ENCODE data around the gene SIRT2. TPM values are rescaled to one million over a fixed set of nuclear protein-coding genes. Genes with fewer than 3 reads are reported as not detected.
"Not testable (repeated sequence)": the region's sequence is repeated elsewhere in the genome, so short reads cannot be mapped to it uniquely, and the experiment has no call there.

Gene SIRT2
- total and polyA plus RNA-seq, 12 donors, result 46.3 to 103 (median 72.6) TPM

DNA sequence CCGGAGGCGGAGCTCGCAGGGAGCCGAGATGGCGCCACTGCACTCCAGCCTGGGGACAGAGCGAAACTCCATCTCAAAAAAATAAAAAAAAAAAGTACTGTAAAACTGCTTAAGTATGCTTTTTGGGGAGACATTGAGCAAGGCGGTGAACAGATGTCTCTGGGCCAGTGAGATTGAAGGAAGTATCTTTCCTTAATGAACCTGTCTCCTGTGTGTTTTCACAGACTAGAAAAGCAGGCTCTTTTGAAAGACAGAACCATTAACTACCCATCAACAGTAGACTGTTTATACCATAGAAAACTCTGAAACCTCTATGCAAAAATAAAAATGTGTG is 66.4 kb downstream of the SIRT2 start:
- Histone ChIP-seq H3K27me3 (no peaks in the 10 kb centered on the region), H3K4me1 (peaks cover 4 to 40% (median 25%) of the 10 kb centered on the region in 9 donors), H3K27ac (peak overlapping the region in 7 of 10 donors; percentile 77 to 99 (median 93)), H3K4me3 (no peak overlapping the region), H3K36me3 (peaks cover 0 to 63% (median 39%) of the 10 kb centered on the region in 9 donors), H3K9me3 (no peaks in the 10 kb centered on the region)
- TF ChIP-seq, protein P1, sequence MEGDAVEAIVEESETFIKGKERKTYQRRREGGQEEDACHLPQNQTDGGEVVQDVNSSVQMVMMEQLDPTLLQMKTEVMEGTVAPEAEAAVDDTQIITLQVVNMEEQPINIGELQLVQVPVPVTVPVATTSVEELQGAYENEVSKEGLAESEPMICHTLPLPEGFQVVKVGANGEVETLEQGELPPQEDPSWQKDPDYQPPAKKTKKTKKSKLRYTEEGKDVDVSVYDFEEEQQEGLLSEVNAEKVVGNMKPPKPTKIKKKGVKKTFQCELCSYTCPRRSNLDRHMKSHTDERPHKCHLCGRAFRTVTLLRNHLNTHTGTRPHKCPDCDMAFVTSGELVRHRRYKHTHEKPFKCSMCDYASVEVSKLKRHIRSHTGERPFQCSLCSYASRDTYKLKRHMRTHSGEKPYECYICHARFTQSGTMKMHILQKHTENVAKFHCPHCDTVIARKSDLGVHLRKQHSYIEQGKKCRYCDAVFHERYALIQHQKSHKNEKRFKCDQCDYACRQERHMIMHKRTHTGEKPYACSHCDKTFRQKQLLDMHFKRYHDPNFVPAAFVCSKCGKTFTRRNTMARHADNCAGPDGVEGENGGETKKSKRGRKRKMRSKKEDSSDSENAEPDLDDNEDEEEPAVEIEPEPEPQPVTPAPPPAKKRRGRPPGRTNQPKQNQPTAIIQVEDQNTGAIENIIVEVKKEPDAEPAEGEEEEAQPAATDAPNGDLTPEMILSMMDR (IDR thresholded peaks at IDR 0.05), result no peak
- WGBS, 2 donors, result 93% methylated on average over 7 of the region's 7 CpGs
- intact Hi-C loops (cut with DNase I), result loop anchor here in 5 of 10 donors (5.0 to 10.0 kb wide), 5 partner anchors 108 to 198 kb away; partner anchors contain the start of gene ACTN4 (in 2 of the 5)
- ATAC-seq, result no peak
- DNase-seq, result no peak

DNA sequence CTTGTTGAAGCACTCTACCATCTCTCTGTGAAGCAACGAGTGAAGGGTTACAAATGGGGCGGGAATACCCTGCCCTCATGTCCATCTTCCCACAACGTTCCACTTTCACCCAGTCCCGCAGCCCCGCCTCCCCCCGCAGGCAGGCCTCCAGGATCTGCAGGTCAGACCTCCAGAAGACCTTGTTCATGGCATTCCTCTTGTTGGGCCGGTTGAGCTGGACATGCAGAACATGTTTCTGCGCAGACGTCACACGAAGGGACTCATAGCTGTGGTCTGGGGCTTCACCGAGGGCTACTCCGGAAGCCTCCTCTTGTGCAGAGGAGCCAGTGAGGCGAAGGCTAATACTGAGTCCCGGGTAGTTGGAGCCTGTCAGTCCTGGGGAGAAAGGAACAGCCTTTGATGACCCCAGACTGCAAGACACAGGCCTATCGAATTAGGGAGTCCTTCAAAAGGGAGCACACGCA is 68.2 kb downstream of the SIRT2 start:
- DNase-seq (peak; percentile 54 to 75), ATAC-seq (peak; percentile 35 to 67 (median 62))
- Histone ChIP-seq H3K27ac (peak overlapping the region; percentile 86 to 99 (median 94)), H3K4me3 (peak overlapping the region; percentile 64 to 92 (median 74)), H3K36me3 (peaks cover 0 to 60% (median 30%) of the 10 kb centered on the region in 9 donors), H3K27me3 (no peaks in the 10 kb centered on the region), H3K9me3 (no peaks in the 10 kb centered on the region), H3K4me1 (peaks cover 8 to 55% (median 40%) of the 10 kb centered on the region in 9 donors)
- 3 to 4% methylated on average over 16 of the region's 16 CpGs for WGBS, 2 donors
- TF ChIP-seq, protein P1 (IDR thresholded peaks at IDR 0.05), result no peak
- intact Hi-C loops (cut with DNase I), result loop anchor here in 6 of 10 donors (1.0 to 10.0 kb wide), 7 partner anchors 18 to 196 kb away; partner anchors contain the start of genes ACTN4 (in 2 of the 6) and HNRNPL (in 1 of the 6)

DNA sequence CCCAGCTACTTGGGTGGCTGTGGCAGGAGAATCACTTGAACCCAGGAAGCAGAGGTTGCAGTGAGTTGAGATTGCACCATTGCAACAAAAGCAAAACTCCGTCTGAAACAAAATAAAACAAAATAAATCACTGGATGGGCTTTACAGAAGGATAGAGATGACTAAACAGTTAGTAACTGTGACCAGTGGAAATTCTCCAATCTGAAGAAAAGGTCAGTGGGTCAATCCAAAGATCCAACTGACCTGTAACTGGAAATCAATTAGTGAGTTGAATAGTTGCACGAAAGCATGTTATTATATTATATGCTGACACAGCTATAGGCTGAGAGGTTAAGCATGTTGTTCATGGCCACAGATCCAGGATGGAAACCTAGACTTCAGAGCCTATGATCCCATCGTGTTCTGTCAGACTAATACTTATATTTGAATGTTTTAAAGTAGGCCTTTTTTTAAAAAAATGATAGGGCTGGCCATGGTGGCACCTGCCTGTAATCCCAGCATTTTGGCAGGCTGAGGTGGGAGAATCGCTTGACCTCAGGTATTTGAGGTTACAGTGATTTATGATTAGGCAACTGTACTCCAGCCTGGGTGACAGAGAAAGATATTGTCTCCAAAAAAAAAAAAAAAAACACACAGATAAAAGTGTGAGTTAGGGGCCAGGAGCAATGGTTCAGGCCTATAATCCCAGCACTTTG is 69.2 kb downstream of the SIRT2 start:
- no peak for DNase-seq
- Histone ChIP-seq H3K9me3 (no peaks in the 10 kb centered on the region), H3K27ac (peak overlapping the region in 8 of 10 donors; percentile 5 to 99 (median 94)), H3K36me3 (peaks cover 0 to 60% (median 27%) of the 10 kb centered on the region in 9 donors), H3K4me1 (peaks cover 8 to 55% (median 40%) of the 10 kb centered on the region in 9 donors), H3K4me3 (peak overlapping the region in 5 of 10 donors; percentile 64 to 79 (median 74)), H3K27me3 (no peaks in the 10 kb centered on the region)
- TF ChIP-seq, protein P1 (IDR thresholded peaks at IDR 0.05), result no peak
- no peak for ATAC-seq
- 83 to 85% methylated on average over 4 of the region's 4 CpGs for WGBS, 2 donors
- intact Hi-C loops (cut with DNase I), result loop anchor here in 5 of 10 donors (2.0 to 10.0 kb wide), 6 partner anchors 19 to 195 kb away; partner anchors contain the start of genes ACTN4 (in 2 of the 5) and HNRNPL (in 1 of the 5)

DNA sequence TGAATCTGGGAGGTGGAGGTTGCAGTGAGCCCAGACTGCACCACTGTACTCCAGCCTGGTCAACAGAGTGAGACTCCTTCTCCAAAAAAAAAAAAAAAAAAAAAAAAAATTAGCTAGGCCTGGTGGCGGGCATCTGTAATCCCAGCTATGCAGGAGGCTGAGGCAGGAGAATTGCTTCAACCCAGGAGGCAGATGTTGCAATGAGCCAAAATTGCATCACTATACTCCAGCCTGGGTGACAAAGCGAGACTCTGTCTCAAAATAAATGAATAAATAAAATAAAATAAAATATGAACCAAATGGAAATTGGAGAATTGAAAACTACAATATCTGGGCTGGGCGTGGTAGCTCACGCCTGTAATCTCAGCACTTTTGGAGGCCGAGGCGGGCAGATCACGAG is 70.2 kb downstream of the SIRT2 start:
- H3K27me3 ChIP-seq; H3K4me3 ChIP-seq; H3K27ac ChIP-seq; ATAC-seq; H3K9me3 ChIP-seq; DNase-seq; intact Hi-C loops (cut with DNase I): not testable (repeated sequence)
- H3K36me3 ChIP-seq, result peaks cover 0 to 62% (median 27%) of the 10 kb centered on the region in 9 donors
- H3K4me1 ChIP-seq, result peaks cover 8 to 55% (median 42%) of the 10 kb centered on the region in 9 donors
- 94 to 95% methylated on average over 7 of the region's 7 CpGs for WGBS, 2 donors

Other genes with a start within 250 kb of the SIRT2 start
- 1 to 10 TPM in 2 of 10 donors, under 1 TPM in 8; 0.15 to 1.5 (median 0.59) TPM for gene CAPN12, start 155.1 kb downstream of the SIRT2 start, total RNA-seq
- 1 to 10 TPM; 1.1 to 3.6 TPM for gene CAPN12, start 155.1 kb downstream of the SIRT2 start, polyA plus RNA-seq
- not detected for gene LGALS7, start 126.1 kb downstream of the SIRT2 start, total RNA-seq
- not detected for gene LGALS7, start 126.1 kb downstream of the SIRT2 start, polyA plus RNA-seq
- under 1 TPM in 1 of 10 donors, not detected in 9; 0.60 TPM for gene LGALS7B, start 110.4 kb downstream of the SIRT2 start, total RNA-seq
- under 1 TPM in 1 of 2 donors, not detected in 1; 0.19 TPM for gene LGALS7B, start 110.4 kb downstream of the SIRT2 start, polyA plus RNA-seq
- 1 to 10 TPM in 2 of 10 donors, under 1 TPM in 6, not detected in 2; 0.16 to 2.0 (median 0.81) TPM for gene LGALS4, start 86.7 kb downstream of the SIRT2 start, total RNA-seq
- 1 to 10 TPM in 1 of 2 donors, under 1 TPM in 1; 0.30 to 2.6 TPM for gene LGALS4, start 86.7 kb downstream of the SIRT2 start, polyA plus RNA-seq
- gene ECH1, start 67.8 kb downstream of the SIRT2 start, total RNA-seq, result 100 to 1,000 TPM; 418 to 987 (median 671) TPM
- gene ECH1, start 67.8 kb downstream of the SIRT2 start, polyA plus RNA-seq, result 1,000 to 10,000 TPM in 1 of 2 donors, 100 to 1,000 TPM in 1; 446 to 1,208 TPM
- 100 to 1,000 TPM; 134 to 196 (median 170) TPM for gene HNRNPL, start 49.6 kb downstream of the SIRT2 start, total RNA-seq
- 100 to 1,000 TPM; 130 to 181 TPM for gene HNRNPL, start 49.6 kb downstream of the SIRT2 start, polyA plus RNA-seq
- 1 to 10 TPM; 1.6 to 7.0 (median 2.8) TPM for gene RINL, start 21.3 kb downstream of the SIRT2 start, total RNA-seq
- gene RINL, start 21.3 kb downstream of the SIRT2 start, polyA plus RNA-seq, result 10 to 100 TPM in 1 of 2 donors, 1 to 10 TPM in 1; 4.6 to 14.5 TPM
- gene NFKBIB, start 351 bp upstream of the SIRT2 start, total RNA-seq, result 10 to 100 TPM; 16.1 to 26.6 (median 21.6) TPM
- 10 to 100 TPM; 31.5 to 79.8 TPM for gene NFKBIB, start 351 bp upstream of the SIRT2 start, polyA plus RNA-seq
- under 1 TPM in 5 of 10 donors, not detected in 5; 0.25 to 0.93 (median 0.38) TPM for gene CCER2, start 12.6 kb upstream of the SIRT2 start, total RNA-seq
- under 1 TPM; 0.13 to 0.37 TPM for gene CCER2, start 12.6 kb upstream of the SIRT2 start, polyA plus RNA-seq
- 10 to 100 TPM; 14.7 to 21.9 (median 18.9) TPM for gene SARS2, start 31.1 kb upstream of the SIRT2 start, total RNA-seq
- gene SARS2, start 31.1 kb upstream of the SIRT2 start, polyA plus RNA-seq, result 10 to 100 TPM; 10.4 to 51.9 TPM
- 10 to 100 TPM; 41.8 to 78.7 (median 54.1) TPM for gene MRPS12, start 31.3 kb upstream of the SIRT2 start, total RNA-seq
- 100 to 1,000 TPM in 1 of 2 donors, 10 to 100 TPM in 1; 39.7 to 122 TPM for gene MRPS12, start 31.3 kb upstream of the SIRT2 start, polyA plus RNA-seq
- gene FBXO17, start 76.1 kb upstream of the SIRT2 start, total RNA-seq, result 1 to 10 TPM in 9 of 10 donors, under 1 TPM in 1; 1.00 to 2.8 (median 1.7) TPM
- gene FBXO17, start 76.1 kb upstream of the SIRT2 start, polyA plus RNA-seq, result 1 to 10 TPM; 2.5 to 3.2 TPM
- 10 to 100 TPM; 11.4 to 40.5 (median 21.4) TPM for gene FBXO27, start 132.9 kb upstream of the SIRT2 start, total RNA-seq
- gene FBXO27, start 132.9 kb upstream of the SIRT2 start, polyA plus RNA-seq, result 1 to 10 TPM; 2.3 to 6.6 TPM
- gene ACP7, start 184.8 kb upstream of the SIRT2 start, total RNA-seq, result not detected
- gene ACP7, start 184.8 kb upstream of the SIRT2 start, polyA plus RNA-seq, result not detected
- gene PAK4, start 226.2 kb upstream of the SIRT2 start, total RNA-seq, result 10 to 100 TPM; 11.7 to 22.4 (median 16.1) TPM
- gene PAK4, start 226.2 kb upstream of the SIRT2 start, polyA plus RNA-seq, result 10 to 100 TPM in 1 of 2 donors, 1 to 10 TPM in 1; 8.6 to 19.2 TPM

All from heart right ventricle (tissue), 16 donors.